ENCODE data around the gene CMTM4. TPM values are rescaled to one million over a fixed set of nuclear protein-coding genes. Genes with fewer than 3 reads are reported as not detected.

The CMTM4 gene
- polyA plus RNA-seq, 1 of the 3 experiments (the other 2 are of a cell fraction) = 21.7 TPM

GRCh38 chr16:66651474-66651765 is 45.1 kb downstream of the CMTM4 start (continued):
- no peak for TF ChIP-seq EZH2phosphoT487 (IDR thresholded peaks at IDR 0.05; ENCODE audit: borderline replicate concordance, low read depth)
- no peak for TF ChIP-seq GATA2 (CRISPR knock-in tag; IDR thresholded peaks at IDR 0.05)
- TF ChIP-seq FOSL2 (IDR thresholded peaks at IDR 0.05; ENCODE audit: borderline replicate concordance, low read depth) = no peak

- ChIA-PET POLR2A (interaction anchor here (1.7 kb wide), 1 partner anchor 10 kb away, joined by 7 read pairs; no protein-coding TSS in a partner anchor), CTCF (interaction anchor here (0.6 to 2.5 kb wide), 58 partner anchors 8 to 1743 kb away, joined by 3 to 66 read pairs (median 4); partner anchors contain the start of genes CKLF, CMTM3, CMTM4 and DYNC1LI2)
- Histone ChIP-seq H3K36me3 (replicated peaks in 1 of 2; ENCODE audit: control insufficient read depth in 1 of 2, insufficient read depth in 2 of 2, low read length in 1 of 2) (no peaks in the 10 kb centered on the region), H3K9me3 (no peaks in the 10 kb centered on the region), H3K4me2 (peak overlapping the region; percentile 63), H3K27ac (ENCODE audit: low read depth in 2 of 2, low read length in 1 of 2) (peak overlapping the region in 1 of 2 experiments; percentile 18; a peak in 1 of 4 replicates), H3K9me2 (no peaks in the 10 kb centered on the region), H3K79me2 (ENCODE audit: insufficient read depth) (peaks cover 20% of the 10 kb centered on the region; the same call in 1 of the 2 replicates), H3K9ac (0 out of 2 replicates have a peak overlapping the region, but pooled peaks have one; percentile 14), H3K4me1 (ENCODE audit: control insufficient read depth in 1 of 2, insufficient read depth in 2 of 2, low read depth in 1 of 2, low read length in 1 of 2) (peaks cover 4 to 6% of the 10 kb centered on the region in 2 experiments; a peak in 1 of 4 replicates), H4K20me1 (ENCODE audit: insufficient read depth) (no peaks in the 10 kb centered on the region), H2AFZ (ENCODE audit: low read depth) (peak overlapping the region; percentile 55; the same call in 1 of the 2 replicates), H3K27me3 (ENCODE audit: insufficient read depth) (no peaks in the 10 kb centered on the region), H3F3A (replicated peaks; ENCODE audit: insufficient read depth) (no peaks in the 10 kb centered on the region), H3K4me3 (ENCODE audit: low read depth in 2 of 2, low read length in 1 of 2) (peak overlapping the region; percentile 38 to 46)
- 21% methylated on average over 18 of the region's 18 CpGs for WGBS (ENCODE audit: low lambda C conversion rate)
- DNase-seq = peak; percentile 83
- TF ChIP-seq RFX5 (IDR thresholded peaks at IDR 0.05; ENCODE audit: low read length) = peak; percentile 52; the same call in 1 of the 2 replicates
- TF ChIP-seq YY1 (IDR thresholded peaks at IDR 0.05; ENCODE audit: low read depth) = no peak; the same call in 1 of the 2 replicates
- no peak for TF ChIP-seq POLR2AphosphoS5 (IDR thresholded peaks at IDR 0.05; ENCODE audit: low read depth, low read length)
- TF ChIP-seq RAD21 (IDR thresholded peaks at IDR 0.05; ENCODE audit: low read length) = peak; percentile 71
- peak; percentile 39; the same call in 1 of the 2 replicates for TF ChIP-seq MAX (IDR thresholded peaks at IDR 0.05; ENCODE audit: low read depth)
- TF ChIP-seq RXRA (IDR thresholded peaks at IDR 0.05; ENCODE audit: borderline replicate concordance, low read depth) = no peak
- TF ChIP-seq SMC3 (IDR thresholded peaks at IDR 0.05; ENCODE audit: low read depth, low read length) = peak; percentile 45
- no peak for TF ChIP-seq CHD2 (IDR thresholded peaks at IDR 0.05; ENCODE audit: low read length, partially characterized antibody)
- no peak for TF ChIP-seq JUND (IDR thresholded peaks at IDR 0.05)
- TF ChIP-seq ELF1 (IDR thresholded peaks at IDR 0.05) = peak; percentile 33; the same call in 1 of the 2 replicates
- peak; percentile 94 for TF ChIP-seq CTCF (IDR thresholded peaks at IDR 0.05)
- TF ChIP-seq RCOR1 (IDR thresholded peaks at IDR 0.05; ENCODE audit: low read length) = no peak
Measured at GRCh38 chr16:66650707-66651473, 45.7 kb downstream of the CMTM4 start.
